ENCODE measurements around the gene NLGN1. TPM values are rescaled to one million over a fixed set of nuclear protein-coding genes. Genes with fewer than 3 reads are reported as not detected.

The NLGN1 gene
- total RNA-seq, 1 experiment from 2014 or later = 0.85 TPM

DNA sequence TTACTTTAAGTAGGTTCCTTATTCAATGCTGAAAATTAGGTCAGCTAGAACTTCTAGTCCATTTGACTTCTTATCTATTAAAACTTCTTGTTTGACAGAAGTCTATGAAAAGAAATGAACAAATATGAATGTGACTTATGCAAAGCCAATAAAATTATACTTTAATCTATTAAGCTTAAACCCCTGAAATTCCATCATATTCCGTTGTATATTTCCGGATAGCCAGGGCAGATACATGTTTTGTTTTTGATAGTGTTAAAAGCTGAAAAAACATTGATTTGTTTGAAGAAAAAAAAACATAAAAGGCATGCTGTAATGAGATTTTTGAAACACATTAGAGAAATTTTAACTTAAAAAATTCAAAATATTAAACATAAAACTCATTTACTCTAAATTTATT lies 794.4 kb downstream of the NLGN1 start:
- CTCF ChIA-PET = no interaction called here
- H3K4me1 ChIP-seq (ENCODE audit: control insufficient read depth, insufficient read depth, low read length) = no peaks in the 10 kb centered on the region

DNA sequence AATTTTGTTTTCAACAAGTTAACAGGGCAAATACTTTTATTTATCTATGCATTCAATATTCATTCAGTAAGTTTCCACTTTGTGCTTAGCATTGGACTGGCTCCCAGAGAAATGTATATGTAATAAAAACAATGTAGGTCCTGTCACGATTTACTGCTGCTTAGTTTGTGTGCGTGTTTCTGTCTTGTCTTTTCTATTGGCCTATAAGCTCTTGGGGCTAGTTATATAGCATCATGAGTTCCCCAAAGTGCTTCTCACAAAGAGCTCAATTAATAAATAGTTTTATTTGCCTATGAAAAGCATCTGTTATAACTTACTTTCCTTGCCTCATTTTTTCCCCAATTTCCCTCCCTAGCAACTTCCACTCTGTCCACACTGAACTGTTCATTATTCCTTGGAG lies 794.9 kb downstream of the NLGN1 start:
- in situ Hi-C loops (cut with HindIII; ENCODE audit: low pct_unique_long_range_greater_than_20kb, low sequenced_read_pairs) = no loop called here
- POLR2A ChIA-PET = interaction anchor here (0.6 kb wide), 1 partner anchor 1377 kb away, joined by 3 read pairs; no protein-coding TSS in a partner anchor
- no peak for ATAC-seq
- Histone ChIP-seq H3K36me3 (ENCODE audit: control insufficient read depth, insufficient read depth, low read length) (no peaks in the 10 kb centered on the region), H3K9me3 (ENCODE audit: control insufficient read depth, insufficient read depth, low read depth, low read length) (no peaks in the 10 kb centered on the region), H3K27me3 (ENCODE audit: control insufficient read depth, insufficient read depth, low read length) (no peaks in the 10 kb centered on the region), H3K27ac (ENCODE audit: low read length) (no peak overlapping the region), H3K4me1 (ENCODE audit: control insufficient read depth, insufficient read depth, low read length) (no peaks in the 10 kb centered on the region), H3K4me3 (ENCODE audit: low read depth in 2 of 2, low read length in 2 of 2) (no peak overlapping the region)
- CTCF ChIA-PET = no interaction called here
- intact Hi-C loops (cut with micrococcal nuclease; ENCODE audit: unreplicated experiment) = no loop called here
- no peak for DNase-seq (ENCODE audit: low read depth, low spot score)
- BruUV-seq (replicated peaks) = no TSS peak
- TF ChIP-seq TCF7L2 (IDR thresholded peaks at IDR 0.05; ENCODE audit: low read depth, low read length) (no peak), POLR2AphosphoS5 (IDR thresholded peaks at IDR 0.05; ENCODE audit: low read depth, low read length) (no peak), SIN3A (IDR thresholded peaks at IDR 0.05; ENCODE audit: borderline replicate concordance, insufficient read depth, low read depth, low read length) (no peak)
- TF ChIP-seq, protein P1, sequence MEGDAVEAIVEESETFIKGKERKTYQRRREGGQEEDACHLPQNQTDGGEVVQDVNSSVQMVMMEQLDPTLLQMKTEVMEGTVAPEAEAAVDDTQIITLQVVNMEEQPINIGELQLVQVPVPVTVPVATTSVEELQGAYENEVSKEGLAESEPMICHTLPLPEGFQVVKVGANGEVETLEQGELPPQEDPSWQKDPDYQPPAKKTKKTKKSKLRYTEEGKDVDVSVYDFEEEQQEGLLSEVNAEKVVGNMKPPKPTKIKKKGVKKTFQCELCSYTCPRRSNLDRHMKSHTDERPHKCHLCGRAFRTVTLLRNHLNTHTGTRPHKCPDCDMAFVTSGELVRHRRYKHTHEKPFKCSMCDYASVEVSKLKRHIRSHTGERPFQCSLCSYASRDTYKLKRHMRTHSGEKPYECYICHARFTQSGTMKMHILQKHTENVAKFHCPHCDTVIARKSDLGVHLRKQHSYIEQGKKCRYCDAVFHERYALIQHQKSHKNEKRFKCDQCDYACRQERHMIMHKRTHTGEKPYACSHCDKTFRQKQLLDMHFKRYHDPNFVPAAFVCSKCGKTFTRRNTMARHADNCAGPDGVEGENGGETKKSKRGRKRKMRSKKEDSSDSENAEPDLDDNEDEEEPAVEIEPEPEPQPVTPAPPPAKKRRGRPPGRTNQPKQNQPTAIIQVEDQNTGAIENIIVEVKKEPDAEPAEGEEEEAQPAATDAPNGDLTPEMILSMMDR (IDR thresholded peaks at IDR 0.05) = no peak
- TF ChIP-seq, protein P2, sequence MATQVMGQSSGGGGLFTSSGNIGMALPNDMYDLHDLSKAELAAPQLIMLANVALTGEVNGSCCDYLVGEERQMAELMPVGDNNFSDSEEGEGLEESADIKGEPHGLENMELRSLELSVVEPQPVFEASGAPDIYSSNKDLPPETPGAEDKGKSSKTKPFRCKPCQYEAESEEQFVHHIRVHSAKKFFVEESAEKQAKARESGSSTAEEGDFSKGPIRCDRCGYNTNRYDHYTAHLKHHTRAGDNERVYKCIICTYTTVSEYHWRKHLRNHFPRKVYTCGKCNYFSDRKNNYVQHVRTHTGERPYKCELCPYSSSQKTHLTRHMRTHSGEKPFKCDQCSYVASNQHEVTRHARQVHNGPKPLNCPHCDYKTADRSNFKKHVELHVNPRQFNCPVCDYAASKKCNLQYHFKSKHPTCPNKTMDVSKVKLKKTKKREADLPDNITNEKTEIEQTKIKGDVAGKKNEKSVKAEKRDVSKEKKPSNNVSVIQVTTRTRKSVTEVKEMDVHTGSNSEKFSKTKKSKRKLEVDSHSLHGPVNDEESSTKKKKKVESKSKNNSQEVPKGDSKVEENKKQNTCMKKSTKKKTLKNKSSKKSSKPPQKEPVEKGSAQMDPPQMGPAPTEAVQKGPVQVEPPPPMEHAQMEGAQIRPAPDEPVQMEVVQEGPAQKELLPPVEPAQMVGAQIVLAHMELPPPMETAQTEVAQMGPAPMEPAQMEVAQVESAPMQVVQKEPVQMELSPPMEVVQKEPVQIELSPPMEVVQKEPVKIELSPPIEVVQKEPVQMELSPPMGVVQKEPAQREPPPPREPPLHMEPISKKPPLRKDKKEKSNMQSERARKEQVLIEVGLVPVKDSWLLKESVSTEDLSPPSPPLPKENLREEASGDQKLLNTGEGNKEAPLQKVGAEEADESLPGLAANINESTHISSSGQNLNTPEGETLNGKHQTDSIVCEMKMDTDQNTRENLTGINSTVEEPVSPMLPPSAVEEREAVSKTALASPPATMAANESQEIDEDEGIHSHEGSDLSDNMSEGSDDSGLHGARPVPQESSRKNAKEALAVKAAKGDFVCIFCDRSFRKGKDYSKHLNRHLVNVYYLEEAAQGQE (IDR thresholded peaks at IDR 0.05; ENCODE audit: insufficient read depth in 1 of 2, low read depth in 2 of 2, low read length in 1 of 2) = no peak

More for the DNA sequence above, 794.4 kb downstream of the NLGN1 start:
- Histone ChIP-seq H3K27ac (ENCODE audit: low read length) (no peak overlapping the region), H3K27me3 (ENCODE audit: control insufficient read depth, insufficient read depth, low read length) (no peaks in the 10 kb centered on the region), H3K9me3 (ENCODE audit: control insufficient read depth, insufficient read depth, low read depth, low read length) (no peaks in the 10 kb centered on the region), H3K36me3 (ENCODE audit: control insufficient read depth, insufficient read depth, low read length) (no peaks in the 10 kb centered on the region), H3K4me3 (ENCODE audit: low read depth in 2 of 2, low read length in 2 of 2) (no peak overlapping the region)
- DNase-seq (ENCODE audit: low read depth, low spot score) = no peak
- intact Hi-C loops (cut with micrococcal nuclease; ENCODE audit: unreplicated experiment) = no loop called here
- in situ Hi-C loops (cut with HindIII; ENCODE audit: low pct_unique_long_range_greater_than_20kb, low sequenced_read_pairs) = no loop called here
- POLR2A ChIA-PET = no interaction called here
- no TSS peak for BruUV-seq (replicated peaks)
- TF ChIP-seq POLR2AphosphoS5 (IDR thresholded peaks at IDR 0.05; ENCODE audit: low read depth, low read length) (no peak), SIN3A (IDR thresholded peaks at IDR 0.05; ENCODE audit: borderline replicate concordance, insufficient read depth, low read depth, low read length) (no peak), TCF7L2 (IDR thresholded peaks at IDR 0.05; ENCODE audit: low read depth, low read length) (no peak)
- TF ChIP-seq, protein P2 (IDR thresholded peaks at IDR 0.05; ENCODE audit: insufficient read depth in 1 of 2, low read depth in 2 of 2, low read length in 1 of 2) = no peak
- TF ChIP-seq, protein P1 (IDR thresholded peaks at IDR 0.05) = no peak
- no peak for ATAC-seq

All from Panc1 (cell line).